ENCODE measurements around the gene CRISPLD2. TPM values are rescaled to one million over a fixed set of nuclear protein-coding genes. Genes with fewer than 3 reads are reported as not detected.
"Not testable (repeated sequence)": the region's sequence is repeated elsewhere in the genome, so short reads cannot be mapped to it uniquely, and the experiment has no call there.

CRISPLD2 gene
- total RNA-seq, 1 donor, result 0.99 TPM

GRCh38 chr16:84830765-84831384 is 11.1 kb downstream of the CRISPLD2 start:
- H3K4me3 ChIP-seq (ENCODE audit: low read depth, low read length), result no peak overlapping the region
- no peak for DNase-seq (ENCODE audit: low read depth)
- TF ChIP-seq, protein P1, sequence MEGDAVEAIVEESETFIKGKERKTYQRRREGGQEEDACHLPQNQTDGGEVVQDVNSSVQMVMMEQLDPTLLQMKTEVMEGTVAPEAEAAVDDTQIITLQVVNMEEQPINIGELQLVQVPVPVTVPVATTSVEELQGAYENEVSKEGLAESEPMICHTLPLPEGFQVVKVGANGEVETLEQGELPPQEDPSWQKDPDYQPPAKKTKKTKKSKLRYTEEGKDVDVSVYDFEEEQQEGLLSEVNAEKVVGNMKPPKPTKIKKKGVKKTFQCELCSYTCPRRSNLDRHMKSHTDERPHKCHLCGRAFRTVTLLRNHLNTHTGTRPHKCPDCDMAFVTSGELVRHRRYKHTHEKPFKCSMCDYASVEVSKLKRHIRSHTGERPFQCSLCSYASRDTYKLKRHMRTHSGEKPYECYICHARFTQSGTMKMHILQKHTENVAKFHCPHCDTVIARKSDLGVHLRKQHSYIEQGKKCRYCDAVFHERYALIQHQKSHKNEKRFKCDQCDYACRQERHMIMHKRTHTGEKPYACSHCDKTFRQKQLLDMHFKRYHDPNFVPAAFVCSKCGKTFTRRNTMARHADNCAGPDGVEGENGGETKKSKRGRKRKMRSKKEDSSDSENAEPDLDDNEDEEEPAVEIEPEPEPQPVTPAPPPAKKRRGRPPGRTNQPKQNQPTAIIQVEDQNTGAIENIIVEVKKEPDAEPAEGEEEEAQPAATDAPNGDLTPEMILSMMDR (IDR thresholded peaks at IDR 0.05; ENCODE audit: insufficient read depth, low read length), result no peak

DNA sequence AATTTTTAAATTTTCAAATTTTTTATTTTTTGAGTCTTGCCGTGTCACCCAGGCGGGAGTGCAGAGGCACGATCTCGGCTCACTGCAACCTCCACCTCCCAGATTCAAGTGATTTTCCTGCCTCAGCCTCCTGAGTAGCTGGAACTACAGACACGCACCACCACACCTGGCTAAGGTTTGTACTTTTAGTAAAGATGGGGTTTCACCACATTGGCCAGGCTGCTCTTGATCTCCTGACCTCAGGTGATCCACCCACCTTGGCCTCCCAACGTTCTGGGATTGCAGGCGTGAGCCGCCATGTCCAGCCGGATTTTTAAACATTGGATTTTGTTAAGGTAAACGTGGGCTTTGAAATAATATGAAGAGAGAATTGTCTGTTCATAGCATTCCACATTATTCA is 11.9 kb downstream of the CRISPLD2 start:
- not testable (repeated sequence) for H3K4me3 ChIP-seq (ENCODE audit: low read depth, low read length); DNase-seq (ENCODE audit: low read depth)

- TF ChIP-seq, protein P1 (IDR thresholded peaks at IDR 0.05; ENCODE audit: insufficient read depth, low read length), result no peak
- peak overlapping the region; percentile 15 for H3K4me3 ChIP-seq (ENCODE audit: low read depth, low read length)
- DNase-seq (ENCODE audit: low read depth), result peak; percentile 99
Observed at GRCh38 chr16:84832488-84833143, 12.8 kb downstream of the CRISPLD2 start.

DNA sequence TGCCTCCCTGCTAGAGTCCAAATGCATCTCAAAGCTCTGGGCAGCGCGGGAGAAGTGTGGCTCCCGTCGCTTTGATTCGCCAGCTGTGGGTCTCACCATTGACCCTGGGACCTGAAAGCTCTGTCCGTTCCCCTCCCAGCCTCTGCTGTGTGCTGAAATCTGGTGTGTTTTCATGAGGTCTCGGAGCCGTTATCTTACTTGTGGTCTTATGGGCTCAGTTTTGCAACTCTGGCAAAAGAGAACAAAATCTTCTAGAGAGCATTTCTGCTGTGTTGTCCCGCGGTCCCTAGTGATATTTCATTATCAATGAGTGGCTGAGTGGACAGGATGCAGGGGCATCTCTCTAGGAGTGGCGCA is 13.3 kb downstream of the CRISPLD2 start:
- DNase-seq (ENCODE audit: low read depth), result no peak
- H3K4me3 ChIP-seq (ENCODE audit: low read depth, low read length), result peak overlapping the region; percentile 15
- TF ChIP-seq, protein P1 (IDR thresholded peaks at IDR 0.05; ENCODE audit: insufficient read depth, low read length), result no peak

DNA sequence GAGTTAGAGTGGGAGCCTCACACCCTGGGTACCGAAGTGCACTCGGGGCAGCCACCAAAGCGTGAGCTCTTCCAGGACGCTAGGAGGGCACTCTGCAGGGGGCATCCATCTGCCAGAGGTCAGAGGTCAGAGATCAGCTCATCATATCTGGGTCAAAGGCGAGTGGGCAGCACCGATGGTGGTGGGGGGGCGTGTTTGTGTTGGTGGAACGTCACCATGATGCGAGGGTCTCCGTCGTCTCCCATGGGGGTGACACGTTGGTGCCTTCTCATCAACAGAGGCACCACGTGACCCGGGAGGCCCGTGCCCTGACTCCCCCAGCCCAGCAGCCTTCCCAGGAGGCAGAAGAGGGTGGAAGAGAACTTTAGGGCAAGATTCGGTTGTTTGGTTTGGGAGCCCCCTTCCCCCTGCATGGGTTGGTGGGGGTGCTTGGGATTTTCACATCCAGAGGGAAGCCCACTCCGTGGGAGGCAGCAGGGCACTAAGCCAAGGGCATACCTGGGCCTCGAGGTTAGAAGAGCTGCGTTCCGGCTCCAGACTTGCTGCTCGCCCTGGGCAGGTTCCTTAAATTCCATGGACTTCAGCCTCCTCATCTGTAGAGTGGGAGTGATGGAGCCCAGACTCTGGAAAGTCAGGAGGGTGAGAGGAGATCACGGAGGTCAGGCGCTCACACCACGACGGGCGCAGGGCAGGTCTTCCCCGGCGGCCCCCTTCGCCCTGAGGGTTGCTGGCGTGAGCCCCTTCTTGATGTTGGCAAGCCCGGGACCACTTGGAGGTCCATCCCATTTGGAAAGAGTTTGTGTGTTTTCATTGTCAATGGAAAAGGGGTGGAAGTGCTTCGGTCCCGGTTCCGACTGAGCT is 14.0 kb downstream of the CRISPLD2 start:
- no peak overlapping the region for H3K4me3 ChIP-seq (ENCODE audit: low read depth, low read length)
- DNase-seq (ENCODE audit: low read depth), result no peak
- TF ChIP-seq, protein P1 (IDR thresholded peaks at IDR 0.05; ENCODE audit: insufficient read depth, low read length), result no peak

DNA sequence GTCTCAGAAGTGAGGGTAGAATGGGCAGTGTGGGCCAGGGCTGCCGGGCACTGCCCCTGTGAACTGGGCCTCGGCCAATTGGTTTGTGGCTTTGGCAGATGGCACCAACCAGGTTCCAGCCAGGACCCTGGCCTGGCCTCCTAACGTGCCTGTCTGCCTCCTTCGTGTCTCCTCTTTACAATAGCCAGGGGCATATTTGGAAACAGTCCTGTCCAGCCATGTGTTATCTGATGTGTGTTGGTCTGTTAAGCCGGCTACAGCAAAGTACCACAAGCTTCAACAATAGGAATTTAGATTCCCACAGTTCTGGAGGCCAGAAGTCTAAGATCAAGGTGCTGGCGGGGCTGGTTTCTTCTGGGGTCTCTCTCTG is 14.6 kb downstream of the CRISPLD2 start:
- TF ChIP-seq, protein P1 (IDR thresholded peaks at IDR 0.05; ENCODE audit: insufficient read depth, low read length), result no peak
- DNase-seq (ENCODE audit: low read depth), result peak; percentile 67
- no peak overlapping the region for H3K4me3 ChIP-seq (ENCODE audit: low read depth, low read length)

- TF ChIP-seq, protein P1 (IDR thresholded peaks at IDR 0.05; ENCODE audit: insufficient read depth, low read length), result no peak
- no peak overlapping the region for H3K4me3 ChIP-seq (ENCODE audit: low read depth, low read length)
- DNase-seq (ENCODE audit: low read depth), result peak; percentile 100
Observed at GRCh38 chr16:84836234-84836647, 16.5 kb downstream of the CRISPLD2 start.
